Dendritic cell treated with granulocyte-macrophage colony-stimulating factor and Interleukin-4, amounts not matched to agents 40 ng/mL and 50 ng/mL, for 4 days (primary cell): ENCODE data around the gene CCL14.
"Not testable (repeated sequence)": the region's sequence is repeated elsewhere in the genome, so short reads cannot be mapped to it uniquely, and the experiment has no call there.

Source experiments
- H3K27ac Mint-ChIP-seq: one replicate; pipeline ENCODE4 v1.8.0; 2022; ENCODE audit warnings: mild to moderate bottlenecking, mixed read lengths
- H3K27me3 Mint-ChIP-seq: one replicate; pipeline ENCODE4 v1.8.0; 2022; ENCODE audit warnings: mild to moderate bottlenecking, mixed read lengths
- H3K36me3 Mint-ChIP-seq: one replicate; pipeline ENCODE4 v1.8.0; 2022; ENCODE audit warnings: low read depth, mixed read lengths
- H3K4me1 Mint-ChIP-seq: one replicate; pipeline ENCODE4 v1.8.0; 2022; ENCODE audit warnings: low read depth, mixed read lengths
- H3K4me3 Mint-ChIP-seq: one replicate; pipeline ENCODE4 v1.8.0; 2022; ENCODE audit warnings: mild to moderate bottlenecking, moderate library complexity, mixed read lengths
- H3K9me3 Mint-ChIP-seq: one replicate; pipeline ENCODE4 v1.8.0; 2022; ENCODE audit warnings: mixed read lengths
- intact Hi-C: fragments of 100-400 bp; cut with micrococcal nuclease; formaldehyde crosslinking; loops from one replicate; pipeline ENCODE4 v1.15.0; 2022

Gene CCL14

DNA sequence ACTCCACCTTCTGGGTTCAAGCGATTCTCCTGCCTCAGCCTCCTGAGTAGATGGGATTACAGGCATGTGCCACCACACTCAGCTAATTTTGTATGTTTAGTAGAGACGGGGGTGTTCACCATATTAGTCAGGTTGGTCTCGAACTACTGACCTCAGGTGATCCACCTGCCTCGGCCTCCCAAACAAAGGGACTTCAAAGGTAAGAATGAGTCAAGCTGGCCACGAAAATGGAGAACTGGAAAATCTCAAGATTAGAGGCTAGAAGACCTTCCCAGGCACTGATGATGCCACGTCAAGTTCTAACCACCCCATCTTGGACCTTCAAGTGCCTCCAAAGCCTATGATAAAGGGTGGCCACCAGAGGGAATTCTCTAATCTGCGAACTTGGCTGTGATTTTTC lies 16.1 kb upstream of the CCL14 start:
- Mint-ChIP-seq H3K27me3 (no peaks in the 10 kb centered on the region), H3K4me1 (peaks cover 32% of the 10 kb centered on the region), H3K9me3 (no peaks in the 10 kb centered on the region), H3K36me3 (no peaks in the 10 kb centered on the region), H3K4me3 (no peak overlapping the region), H3K27ac (no peak overlapping the region)
- intact Hi-C loops = no loop called here

- no peak overlapping the region for H3K4me3 Mint-ChIP-seq
- H3K4me1 Mint-ChIP-seq = peaks cover 32% of the 10 kb centered on the region
- intact Hi-C loops = no loop called here
- H3K36me3 Mint-ChIP-seq = no peaks in the 10 kb centered on the region
- no peaks in the 10 kb centered on the region for H3K27me3 Mint-ChIP-seq
- H3K27ac Mint-ChIP-seq = peak overlapping the region; percentile 48
- H3K9me3 Mint-ChIP-seq = no peaks in the 10 kb centered on the region
These were observed 15.5 kb upstream of the CCL14 start for GRCh38 chr17:36001862-36002603.

DNA sequence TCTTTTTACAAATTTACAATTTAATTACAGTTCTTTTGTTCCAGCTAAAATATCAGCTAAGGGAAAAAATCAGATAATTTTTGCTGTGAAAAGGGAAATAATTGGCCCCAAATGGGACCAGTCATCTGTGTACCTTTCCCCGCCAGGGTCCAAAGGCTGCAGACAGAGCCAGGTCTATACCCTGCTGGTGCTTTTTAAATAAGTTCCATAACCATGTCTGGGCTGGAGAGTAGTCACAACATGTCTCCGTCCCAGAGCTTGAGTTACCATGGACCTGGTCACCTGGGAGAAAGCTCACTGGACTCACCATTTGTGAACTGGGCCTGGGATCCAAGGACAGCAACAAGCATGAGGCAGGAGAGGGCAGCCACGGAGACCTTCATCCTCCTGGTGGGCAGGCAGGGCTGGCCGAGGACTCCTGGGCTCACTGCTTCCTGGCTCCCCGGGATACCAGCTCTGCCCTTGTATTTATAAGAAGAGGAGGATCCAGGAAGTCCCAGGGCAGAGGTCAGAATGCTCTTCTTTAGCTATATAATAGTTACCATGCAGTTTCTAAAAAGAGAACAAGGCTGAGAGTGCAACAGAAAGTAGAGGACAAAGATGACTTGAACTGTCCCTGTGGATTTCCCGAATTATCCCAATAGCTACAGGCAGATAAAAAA lies 14.7 kb upstream of the CCL14 start, which contains the start of gene CCL15:
Gene CCL15 (minus strand): TSS at position 444 of the 662 bp plus-strand sequence. CDS start 61 bp downstream, at position 383.
- Mint-ChIP-seq H3K36me3 (no peaks in the 10 kb centered on the region), H3K27ac (peak within 1 kb of the TSS; percentile 48), H3K27me3 (peaks cover 1% of the 10 kb centered on the region), H3K4me3 (no peak within 1 kb of the TSS), H3K4me1 (peaks cover 32% of the 10 kb centered on the region), H3K9me3 (no peaks in the 10 kb centered on the region)
- intact Hi-C loops = no loop called here

GRCh38 chr17:36000732-36001109 lies 14.2 kb upstream of the CCL14 start:
- Mint-ChIP-seq H3K27me3 (peaks cover 1% of the 10 kb centered on the region), H3K4me1 (peaks cover 32% of the 10 kb centered on the region), H3K9me3 (no peaks in the 10 kb centered on the region), H3K4me3 (no peak overlapping the region), H3K36me3 (no peaks in the 10 kb centered on the region), H3K27ac (no peak overlapping the region)
- intact Hi-C loops = no loop called here

GRCh38 chr17:35998756-35999155 lies 12.2 kb upstream of the CCL14 start:
- no peaks in the 10 kb centered on the region for H3K36me3 Mint-ChIP-seq
- peak overlapping the region; percentile 35 for H3K27ac Mint-ChIP-seq
- peaks cover 28% of the 10 kb centered on the region for H3K4me1 Mint-ChIP-seq
- peaks cover 1% of the 10 kb centered on the region for H3K27me3 Mint-ChIP-seq
- intact Hi-C loops = no loop called here
- no peak overlapping the region for H3K4me3 Mint-ChIP-seq
- no peaks in the 10 kb centered on the region for H3K9me3 Mint-ChIP-seq

GRCh38 chr17:35998018-35998545 lies 11.6 kb upstream of the CCL14 start:
- no peak overlapping the region for H3K4me3 Mint-ChIP-seq
- H3K27me3 Mint-ChIP-seq = peaks cover 1% of the 10 kb centered on the region
- no peak overlapping the region for H3K27ac Mint-ChIP-seq
- H3K9me3 Mint-ChIP-seq = no peaks in the 10 kb centered on the region
- H3K36me3 Mint-ChIP-seq = no peaks in the 10 kb centered on the region
- intact Hi-C loops = no loop called here
- peaks cover 25% of the 10 kb centered on the region for H3K4me1 Mint-ChIP-seq

GRCh38 chr17:35995346-35995745 lies 8.8 kb upstream of the CCL14 start:
- peaks cover 21% of the 10 kb centered on the region for H3K4me1 Mint-ChIP-seq
- H3K9me3 Mint-ChIP-seq, H3K27me3 Mint-ChIP-seq, H3K4me3 Mint-ChIP-seq, H3K27ac Mint-ChIP-seq, intact Hi-C loops, H3K36me3 Mint-ChIP-seq: not testable (repeated sequence)

GRCh38 chr17:35991075-35991474 lies 4.5 kb upstream of the CCL14 start:
- Mint-ChIP-seq H3K9me3 (no peaks in the 10 kb centered on the region), H3K27me3 (no peaks in the 10 kb centered on the region), H3K4me3 (no peak overlapping the region), H3K36me3 (no peaks in the 10 kb centered on the region), H3K27ac (no peak overlapping the region), H3K4me1 (peaks cover 24% of the 10 kb centered on the region)
- intact Hi-C loops = no loop called here

DNA sequence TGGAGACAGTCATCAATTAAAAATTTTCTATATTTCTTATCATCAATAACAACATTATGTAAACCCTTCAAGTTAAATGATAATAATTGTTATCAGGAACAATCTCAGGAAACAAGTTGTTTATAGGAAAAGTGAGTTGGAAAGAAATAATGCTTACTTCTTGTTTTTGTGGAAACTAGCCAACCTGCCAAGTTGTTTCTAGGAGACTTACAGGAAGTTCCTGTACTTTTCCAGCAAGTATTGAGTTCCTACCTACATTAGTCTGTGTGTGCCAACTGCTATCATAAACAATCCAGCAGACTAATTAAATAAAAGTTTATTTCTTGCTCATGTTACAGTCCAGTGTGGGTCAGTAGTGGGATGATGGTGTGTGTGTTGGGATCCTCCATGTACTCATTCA lies 1.6 kb upstream of the CCL14 start:
- H3K4me3 Mint-ChIP-seq = no peak overlapping the region
- H3K9me3 Mint-ChIP-seq = no peaks in the 10 kb centered on the region
- H3K4me1 Mint-ChIP-seq = peaks cover 46% of the 10 kb centered on the region
- H3K36me3 Mint-ChIP-seq = peaks cover 13% of the 10 kb centered on the region
- intact Hi-C loops = no loop called here
- no peak overlapping the region for H3K27ac Mint-ChIP-seq
- peaks cover 2% of the 10 kb centered on the region for H3K27me3 Mint-ChIP-seq

GRCh38 chr17:35984140-35984539 lies 2.4 kb downstream of the CCL14 start:
- Mint-ChIP-seq H3K27ac (peak overlapping the region; percentile 21), H3K27me3 (peaks cover 4% of the 10 kb centered on the region), H3K36me3 (peaks cover 13% of the 10 kb centered on the region), H3K9me3 (no peaks in the 10 kb centered on the region), H3K4me1 (peaks cover 49% of the 10 kb centered on the region), H3K4me3 (no peak overlapping the region)
- intact Hi-C loops = no loop called here

DNA sequence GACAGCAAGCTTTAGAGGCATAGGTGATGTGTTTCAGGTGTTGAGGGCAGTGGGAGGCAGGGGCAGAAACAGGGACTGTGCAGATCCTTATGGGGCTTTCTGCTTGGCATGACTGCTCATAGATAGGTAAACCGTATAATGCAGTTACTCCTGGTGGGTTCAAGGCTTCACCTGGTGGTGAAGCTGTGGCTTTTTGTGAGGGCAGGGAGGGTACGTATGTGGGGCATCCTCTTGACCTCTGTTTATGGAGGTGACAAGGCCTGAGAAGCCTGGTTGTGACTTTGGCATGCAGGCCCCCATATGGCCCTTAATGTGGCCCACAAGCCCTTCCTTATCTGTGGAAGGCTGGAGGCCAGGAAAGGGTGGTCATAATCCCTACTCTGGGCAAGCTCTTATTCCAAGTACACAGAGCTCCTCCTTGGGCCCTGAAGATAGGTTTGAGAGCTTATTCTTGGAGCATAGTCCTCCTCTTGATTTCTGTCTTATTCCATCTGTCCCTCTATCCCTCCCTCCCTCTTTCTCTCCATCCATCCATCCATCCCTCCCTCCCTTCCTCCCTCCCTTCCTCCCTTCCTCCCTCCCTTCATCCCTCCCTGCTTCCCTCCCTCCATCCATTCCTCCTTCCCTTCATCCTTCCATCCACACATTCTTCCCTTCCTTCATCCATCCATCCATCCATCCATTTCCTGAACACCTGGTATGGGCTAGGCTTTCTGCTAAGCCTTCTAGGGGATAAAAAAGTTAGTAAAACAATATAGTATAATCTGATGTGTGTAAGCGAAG lies 3.9 kb downstream of the CCL14 start:
- intact Hi-C loops = no loop called here
- Mint-ChIP-seq H3K36me3 (peaks cover 13% of the 10 kb centered on the region), H3K4me1 (peaks cover 63% of the 10 kb centered on the region), H3K4me3 (no peak overlapping the region), H3K9me3 (no peaks in the 10 kb centered on the region), H3K27me3 (peaks cover 6% of the 10 kb centered on the region), H3K27ac (peak overlapping the region; percentile 54)

- peaks cover 13% of the 10 kb centered on the region for H3K36me3 Mint-ChIP-seq
- intact Hi-C loops = no loop called here
- peak overlapping the region; percentile 54 for H3K27ac Mint-ChIP-seq
- H3K9me3 Mint-ChIP-seq = no peaks in the 10 kb centered on the region
- no peak overlapping the region for H3K4me3 Mint-ChIP-seq
- peaks cover 68% of the 10 kb centered on the region for H3K4me1 Mint-ChIP-seq
- H3K27me3 Mint-ChIP-seq = peaks cover 6% of the 10 kb centered on the region
These were observed 4.6 kb downstream of the CCL14 start for GRCh38 chr17:35981908-35982330.

DNA sequence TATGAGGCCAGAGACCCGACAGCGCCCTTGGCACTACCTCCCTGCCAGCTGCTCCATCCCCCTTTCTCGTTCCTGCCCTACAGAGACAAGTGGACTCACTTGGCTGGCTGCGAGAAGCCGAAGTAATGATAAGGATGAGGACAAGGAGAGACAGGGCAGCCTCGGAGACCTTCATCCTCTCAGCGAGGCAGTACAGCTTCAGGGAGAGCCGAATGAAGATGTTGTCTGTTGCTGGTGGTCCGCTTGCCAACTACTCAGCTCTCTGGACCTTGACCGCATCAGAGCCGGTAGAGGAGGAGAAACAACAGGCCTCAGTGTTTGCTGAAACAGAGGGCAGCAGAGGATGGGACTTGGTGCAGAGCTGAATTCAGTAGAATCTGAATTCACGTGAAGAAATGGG lies 5.3 kb downstream of the CCL14 start, which contains the start of gene CCL16:
Gene CCL16 (minus strand): TSS at position 252 of the 400 bp plus-strand sequence. CDS start 77 bp downstream, at position 175.
- peaks cover 6% of the 10 kb centered on the region for H3K27me3 Mint-ChIP-seq
- intact Hi-C loops = no loop called here

GRCh38 chr17:35978346-35978745 lies 8.2 kb downstream of the CCL14 start:
- Mint-ChIP-seq H3K4me3 (no peak overlapping the region), H3K27me3 (peaks cover 3% of the 10 kb centered on the region), H3K36me3 (peaks cover under 1% of the 10 kb centered on the region), H3K9me3 (no peaks in the 10 kb centered on the region), H3K4me1 (peaks cover 63% of the 10 kb centered on the region), H3K27ac (peak overlapping the region; percentile 66)
- intact Hi-C loops = no loop called here

More for the DNA sequence above, 5.3 kb downstream of the CCL14 start, which contains the start of gene CCL16:
- peaks cover 68% of the 10 kb centered on the region for H3K4me1 Mint-ChIP-seq
- peaks cover 13% of the 10 kb centered on the region for H3K36me3 Mint-ChIP-seq
- peak within 1 kb of the TSS; percentile 54 for H3K27ac Mint-ChIP-seq
- H3K4me3 Mint-ChIP-seq = no peak within 1 kb of the TSS
- no peaks in the 10 kb centered on the region for H3K9me3 Mint-ChIP-seq
